KMS-11 (cell line): ENCODE measurements around the gene ZNF805.
"Not testable (repeated sequence)": the region's sequence is repeated elsewhere in the genome, so short reads cannot be mapped to it uniquely, and the experiment has no call there.

ENCODE experiments used
- H2AFZ ChIP-seq: fragments of 200-600 bp; sonication (generic); 2 replicates; pipeline ENCODE4 v1.6.1; 2016; ENCODE audit warnings: antibody characterized with exemption, mixed run types, low read depth
- H3K27ac ChIP-seq: fragments of 200-600 bp; sonication (generic); 2 replicates; pipeline ENCODE4 v1.6.1; 2016; ENCODE audit warnings: mild to moderate bottlenecking, mixed run types
- H3K27me3 ChIP-seq: fragments of 200-600 bp; sonication (generic); 2 replicates; pipeline ENCODE4 v1.6.1; 2017; ENCODE audit warnings: mild to moderate bottlenecking, low read depth, mixed run types, moderate library complexity; ENCODE audit not compliant: insufficient read depth
- H3K36me3 ChIP-seq: fragments of 200-600 bp; sonication (generic); 2 replicates; pipeline ENCODE4 v1.6.1; 2017; ENCODE audit warnings: mild to moderate bottlenecking, mixed run types; ENCODE audit not compliant: insufficient read depth
- H3K4me1 ChIP-seq: fragments of 200-600 bp; sonication (generic); 2 replicates; pipeline ENCODE4 v1.6.1; 2016; ENCODE audit warnings: mild to moderate bottlenecking, low read depth, mixed run types; ENCODE audit not compliant: poor library complexity, severe bottlenecking
- H3K4me2 ChIP-seq: fragments of 200-600 bp; sonication (generic); 2 replicates; pipeline ENCODE4 v1.7.0; 2016; ENCODE audit warnings: mild to moderate bottlenecking, mixed run types
- H3K4me3 ChIP-seq: fragments of 200-600 bp; sonication (generic); IDR thresholded peaks from 2 replicates; pipeline ENCODE4 v1.6.1; 2017; ENCODE audit warnings: low read depth, low read length, mixed read lengths; ENCODE audit not compliant: insufficient read depth
- H3K79me2 ChIP-seq: fragments of 200-600 bp; sonication (generic); 2 replicates; pipeline ENCODE4 v1.6.1; 2016; ENCODE audit warnings: low read depth, mixed run types; ENCODE audit not compliant: insufficient read depth
- H3K9ac ChIP-seq: fragments of 200-600 bp; sonication (generic); 2 replicates; pipeline ENCODE4 v1.6.1; 2016; ENCODE audit warnings: mild to moderate bottlenecking, mixed run types
- H4K20me1 ChIP-seq: fragments of 200-600 bp; sonication (generic); 2 replicates; pipeline ENCODE4 v1.6.1; 2016; ENCODE audit warnings: mild to moderate bottlenecking, mixed run types; ENCODE audit not compliant: insufficient read depth
- CTCF ChIP-seq: fragments of 200-600 bp; sonication (generic); conservative IDR thresholded peaks from 2 replicates; pipeline ENCODE4 v1.6.1; 2017; ENCODE audit warnings: low read depth, mild to moderate bottlenecking, antibody characterized with exemption, low read length, moderate library complexity, mixed read lengths

The ZNF805 gene

GRCh38 chr19:57248646-57249045 is 8.2 kb downstream of the ZNF805 start:
- H3K27ac ChIP-seq: no peak overlapping the region
- H3K4me1 ChIP-seq: no peaks in the 10 kb centered on the region
- no peak for TF ChIP-seq CTCF
- no peaks in the 10 kb centered on the region for H3K79me2 ChIP-seq
- H3K4me3 ChIP-seq: no peak overlapping the region
- no peak overlapping the region for H3K9ac ChIP-seq
- peaks cover 27% of the 10 kb centered on the region; the same call in 1 of the 2 replicates for H3K36me3 ChIP-seq
- H3K27me3 ChIP-seq: no peaks in the 10 kb centered on the region
- no peak overlapping the region for H2AFZ ChIP-seq
- no peaks in the 10 kb centered on the region for H4K20me1 ChIP-seq
- H3K4me2 ChIP-seq: no peak overlapping the region

- Histone ChIP-seq H3K79me2 (no peaks in the 10 kb centered on the region), H3K36me3 (peaks cover 24% of the 10 kb centered on the region; the same call in 1 of the 2 replicates), H3K4me1 (no peaks in the 10 kb centered on the region), H2AFZ (no peak overlapping the region), H3K4me3 (no peak overlapping the region), H3K27me3 (no peaks in the 10 kb centered on the region), H3K9ac (no peak overlapping the region), H4K20me1 (no peaks in the 10 kb centered on the region), H3K4me2 (no peak overlapping the region), H3K27ac (no peak overlapping the region)
- TF ChIP-seq CTCF: no peak
Observed at GRCh38 chr19:57249329-57249728, 8.9 kb downstream of the ZNF805 start.

GRCh38 chr19:57253767-57254166 is 13.3 kb downstream of the ZNF805 start:
- H3K79me2 ChIP-seq, H2AFZ ChIP-seq, H3K4me3 ChIP-seq, H3K9ac ChIP-seq, H4K20me1 ChIP-seq, H3K4me1 ChIP-seq, H3K27me3 ChIP-seq, H3K27ac ChIP-seq, H3K4me2 ChIP-seq: not testable (repeated sequence)
- H3K36me3 ChIP-seq: peaks cover 14% of the 10 kb centered on the region; the same call in 1 of the 2 replicates

- Histone ChIP-seq H3K27ac (no peak overlapping the region), H3K4me1 (no peaks in the 10 kb centered on the region), H2AFZ (no peak overlapping the region), H3K79me2 (no peaks in the 10 kb centered on the region), H3K4me3 (no peak overlapping the region), H4K20me1 (no peaks in the 10 kb centered on the region), H3K9ac (no peak overlapping the region), H3K36me3 (no peaks in the 10 kb centered on the region), H3K4me2 (no peak overlapping the region), H3K27me3 (no peaks in the 10 kb centered on the region)
- no peak for TF ChIP-seq CTCF
Observed at GRCh38 chr19:57262044-57262443, 21.6 kb downstream of the ZNF805 start.

GRCh38 chr19:57263244-57263741 is 22.9 kb downstream of the ZNF805 start:
- Histone ChIP-seq H2AFZ (no peak overlapping the region), H3K27me3 (no peaks in the 10 kb centered on the region), H3K27ac (no peak overlapping the region), H3K4me3 (no peak overlapping the region), H3K79me2 (no peaks in the 10 kb centered on the region), H3K36me3 (no peaks in the 10 kb centered on the region), H3K4me2 (no peak overlapping the region), H3K4me1 (no peaks in the 10 kb centered on the region), H3K9ac (no peak overlapping the region), H4K20me1 (no peaks in the 10 kb centered on the region)
- no peak for TF ChIP-seq CTCF
